GM18505 (cell line): ENCODE measurements around the gene GLRA1.
"Not testable (repeated sequence)": the region's sequence is repeated elsewhere in the genome, so short reads cannot be mapped to it uniquely, and the experiment has no call there.

Experiments used
- ATAC-seq: cut with Tn5 transposase; IDR thresholded peaks from one replicate; pipeline ENCODE4 v1.9.1; 2021; ENCODE audit not compliant: unreplicated experiment
- POLR2A ChIP-seq: IDR thresholded peaks from 4 replicates; pipeline ENCODE4 v1.6.1; 2011; ENCODE audit warnings: borderline replicate concordance; ENCODE audit not compliant: insufficient read depth, insufficient read length; ENCODE audit errors: extremely low read depth

Gene GLRA1

DNA sequence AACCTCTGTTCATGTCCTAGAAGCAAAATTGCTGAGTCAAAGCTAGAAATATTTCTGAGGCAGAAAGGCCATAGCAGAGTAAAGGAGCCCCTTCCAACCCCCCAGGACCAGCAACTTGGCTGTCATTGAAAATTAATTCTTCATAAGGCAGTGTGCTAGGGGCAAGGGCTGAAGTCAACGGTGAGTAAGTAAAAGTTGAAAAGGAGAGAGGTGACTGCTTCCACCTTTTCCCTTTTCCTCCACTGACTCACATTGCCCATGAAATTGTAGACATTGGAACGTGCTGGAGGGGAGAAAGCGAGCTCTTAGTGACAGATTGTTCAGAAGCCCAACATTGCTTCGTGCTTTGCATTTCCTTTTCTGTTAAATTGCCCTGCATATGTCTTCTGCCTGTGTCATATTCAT lies 19.1 kb downstream of the GLRA1 start:
- ATAC-seq: no peak
- TF ChIP-seq POLR2A: no peak

DNA sequence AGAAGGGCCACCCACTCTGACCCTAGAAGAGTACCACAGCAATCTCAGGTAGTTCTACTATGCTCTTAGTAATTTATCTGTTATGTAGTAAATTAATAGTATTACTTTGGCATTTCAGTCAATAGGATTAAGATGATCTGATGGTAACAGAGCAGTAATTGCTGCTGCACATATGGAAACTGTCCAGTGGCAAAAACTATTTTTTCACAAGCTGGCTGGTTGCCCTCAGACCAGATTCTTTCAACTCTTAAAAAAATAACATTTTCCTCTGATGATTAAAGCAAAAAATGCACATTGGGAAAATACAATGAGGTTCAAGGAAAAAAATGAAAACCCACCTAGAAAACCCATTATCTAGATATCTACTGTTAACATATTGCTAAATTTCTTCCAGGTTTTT lies 19.7 kb downstream of the GLRA1 start:
- no peak for ATAC-seq
- no peak for TF ChIP-seq POLR2A

DNA sequence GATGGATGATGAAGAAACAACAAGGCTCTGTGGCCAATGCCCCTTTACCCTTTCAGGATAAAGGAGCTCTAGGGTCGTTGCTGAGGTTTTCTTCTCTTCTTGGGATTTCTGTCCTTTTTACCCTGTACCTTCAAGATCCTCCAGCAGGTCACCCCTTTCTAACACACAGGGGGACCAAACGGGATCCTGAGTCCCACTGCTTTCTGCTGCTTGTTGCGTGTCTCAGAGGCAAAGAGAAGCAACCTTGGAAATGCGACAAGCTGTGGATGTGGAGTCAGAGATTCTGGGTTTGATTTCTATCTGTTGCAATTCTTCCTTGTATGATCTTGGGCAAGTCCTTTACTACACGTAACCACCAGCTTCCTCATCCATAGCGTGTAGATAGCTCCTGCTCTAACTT lies 20.5 kb downstream of the GLRA1 start:
- no peak for TF ChIP-seq POLR2A

DNA sequence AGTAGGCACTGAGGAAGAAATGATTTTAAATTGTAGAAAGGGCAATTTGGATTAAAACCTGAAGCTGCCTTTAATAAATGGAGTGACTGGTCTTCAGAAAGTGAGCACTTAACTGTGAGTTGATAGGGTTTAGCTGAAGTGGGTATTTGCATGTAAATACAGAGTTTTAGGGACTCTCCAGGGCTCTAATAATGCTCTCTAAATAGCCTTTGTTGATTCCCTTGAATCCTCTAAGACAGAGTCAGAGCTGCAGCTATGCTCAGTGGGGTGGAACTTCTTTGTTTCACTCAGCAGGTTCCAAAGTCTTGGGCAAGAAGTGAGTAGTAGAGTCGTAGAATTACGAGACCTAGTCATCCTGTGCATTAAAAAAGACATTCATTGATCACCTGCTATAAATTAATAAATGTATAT lies 21.4 kb downstream of the GLRA1 start:
- peak; percentile 96 for ATAC-seq
- no peak for TF ChIP-seq POLR2A

More for the DNA sequence above, 20.5 kb downstream of the GLRA1 start:
- ATAC-seq: no peak

- TF ChIP-seq POLR2A: no peak
- peak; percentile 40 for ATAC-seq
Measured at GRCh38 chr5:151902215-151902614, 22.4 kb downstream of the GLRA1 start.

GRCh38 chr5:151901611-151902010 lies 23.0 kb downstream of the GLRA1 start:
- TF ChIP-seq POLR2A: no peak
- ATAC-seq: no peak

DNA sequence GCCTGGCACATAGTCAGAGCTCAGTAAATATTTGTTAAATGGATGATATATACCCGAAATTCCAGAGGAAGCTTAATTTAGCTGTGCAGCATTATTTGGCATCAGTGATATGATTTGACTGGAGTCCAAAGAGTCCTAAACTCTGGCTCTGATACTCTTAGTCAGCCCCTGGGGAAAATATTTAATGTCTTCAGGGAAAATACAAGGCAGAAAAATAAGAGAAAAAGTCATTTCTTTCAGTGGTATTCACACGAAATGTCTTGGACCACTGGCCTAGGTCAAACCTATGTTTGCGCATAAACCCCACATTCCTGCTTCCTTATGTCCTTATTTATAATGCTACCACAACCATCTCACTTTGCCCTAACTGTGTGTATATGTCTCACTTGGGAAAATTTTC lies 23.8 kb downstream of the GLRA1 start:
- TF ChIP-seq POLR2A: no peak
- no peak for ATAC-seq

- TF ChIP-seq POLR2A: no peak
- no peak for ATAC-seq
Measured at GRCh38 chr5:151899399-151899798, 25.3 kb downstream of the GLRA1 start.

GRCh38 chr5:151897896-151898295 lies 26.8 kb downstream of the GLRA1 start:
- no peak for TF ChIP-seq POLR2A
- ATAC-seq: no peak

DNA sequence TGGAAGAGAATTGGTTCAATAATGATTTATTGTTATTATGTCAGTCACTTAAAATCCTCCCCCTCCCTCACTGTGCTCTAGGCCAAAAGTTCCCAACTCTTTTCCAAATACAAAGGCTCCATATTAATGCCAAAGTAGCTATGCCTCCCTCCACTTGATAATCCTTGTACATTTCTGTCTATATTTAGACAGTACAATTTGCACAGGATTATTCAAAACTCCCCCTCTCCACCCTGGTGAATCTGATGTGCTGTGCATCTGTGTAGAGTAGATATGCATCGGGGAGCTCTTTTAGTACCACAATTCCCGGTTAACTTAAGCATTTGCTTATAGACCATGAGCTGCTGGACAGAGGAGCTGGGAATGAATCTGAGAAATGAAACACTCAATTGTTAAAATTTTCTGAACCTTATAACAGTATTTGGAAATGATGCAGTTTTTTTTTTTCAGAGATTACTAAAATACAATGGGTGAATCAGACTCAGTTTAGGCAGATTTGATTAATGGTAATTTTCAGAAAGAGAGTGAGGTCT lies 27.6 kb downstream of the GLRA1 start:
- TF ChIP-seq POLR2A: no peak
- no peak for ATAC-seq

- no peak for TF ChIP-seq POLR2A
- no peak for ATAC-seq
Measured at GRCh38 chr5:151896031-151896691, 28.5 kb downstream of the GLRA1 start.

DNA sequence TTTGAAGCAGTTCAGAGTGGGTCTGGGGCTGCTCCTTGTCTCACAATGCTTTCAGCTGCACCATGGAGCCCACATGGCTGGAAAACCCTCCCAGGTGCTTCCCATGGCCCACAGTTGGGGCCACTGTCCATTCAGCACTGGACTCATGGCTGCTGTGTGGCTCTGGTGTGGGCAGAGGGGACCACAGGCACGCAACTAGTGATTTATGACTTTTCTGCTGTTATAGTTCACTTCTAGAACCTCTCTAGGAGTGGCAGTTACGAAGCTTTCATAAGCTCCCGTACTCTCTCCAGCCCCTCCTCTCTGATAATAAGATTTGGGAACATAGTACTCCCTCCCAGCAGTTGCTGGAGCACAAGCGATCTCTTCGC lies 29.0 kb downstream of the GLRA1 start:
- TF ChIP-seq POLR2A: no peak
- no peak for ATAC-seq

DNA sequence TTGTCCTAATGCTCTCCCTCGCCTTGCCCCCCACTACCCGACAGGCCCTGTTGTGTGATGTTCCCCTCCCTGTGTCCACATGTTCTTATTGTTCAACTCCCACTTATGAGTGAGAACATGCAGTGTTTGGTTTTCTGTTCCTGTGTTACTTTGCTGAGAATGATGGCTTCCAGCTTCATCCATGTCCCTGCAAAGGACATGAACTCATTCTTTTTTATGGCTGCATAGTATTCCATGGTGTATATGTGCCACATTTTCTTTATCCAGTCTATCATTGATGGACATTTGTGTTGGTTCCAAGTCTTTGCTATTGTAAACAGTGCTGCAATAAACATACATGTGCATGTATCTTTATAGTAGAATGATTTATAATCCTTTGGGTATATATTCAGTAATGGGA lies 31.2 kb downstream of the GLRA1 start:
- ATAC-seq: not testable (repeated sequence)

GRCh38 chr5:151892393-151892792 lies 32.3 kb downstream of the GLRA1 start:
- ATAC-seq: no peak
- TF ChIP-seq POLR2A: no peak

DNA sequence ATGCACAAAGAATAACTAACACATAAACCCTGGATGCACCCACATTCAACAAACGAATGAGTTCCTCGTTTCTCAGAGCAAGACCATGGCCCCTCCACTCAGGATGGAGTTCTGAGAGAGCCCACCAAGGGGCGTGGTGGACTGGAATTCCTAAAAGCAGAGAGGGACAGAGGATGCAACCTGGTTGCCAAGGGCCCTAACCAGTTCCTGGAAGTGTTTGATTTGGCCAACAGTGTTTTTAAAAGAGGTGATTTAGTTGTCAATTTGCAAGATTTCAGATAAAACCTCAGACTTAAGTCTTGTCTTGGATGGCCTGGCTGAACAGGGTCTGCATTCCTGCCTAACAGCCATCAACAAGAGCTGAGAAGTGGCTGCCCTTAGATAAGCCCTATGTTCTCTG lies 34.4 kb downstream of the GLRA1 start:
- no peak for ATAC-seq
- TF ChIP-seq POLR2A: no peak
